ENCODE results near the gene C19orf12. TPM values are rescaled to one million over a fixed set of nuclear protein-coding genes. Genes with fewer than 3 reads are reported as not detected.

The C19orf12 gene
- total RNA-seq (ENCODE audit: insufficient read depth, low replicate concordance), result 17.3 TPM

DNA sequence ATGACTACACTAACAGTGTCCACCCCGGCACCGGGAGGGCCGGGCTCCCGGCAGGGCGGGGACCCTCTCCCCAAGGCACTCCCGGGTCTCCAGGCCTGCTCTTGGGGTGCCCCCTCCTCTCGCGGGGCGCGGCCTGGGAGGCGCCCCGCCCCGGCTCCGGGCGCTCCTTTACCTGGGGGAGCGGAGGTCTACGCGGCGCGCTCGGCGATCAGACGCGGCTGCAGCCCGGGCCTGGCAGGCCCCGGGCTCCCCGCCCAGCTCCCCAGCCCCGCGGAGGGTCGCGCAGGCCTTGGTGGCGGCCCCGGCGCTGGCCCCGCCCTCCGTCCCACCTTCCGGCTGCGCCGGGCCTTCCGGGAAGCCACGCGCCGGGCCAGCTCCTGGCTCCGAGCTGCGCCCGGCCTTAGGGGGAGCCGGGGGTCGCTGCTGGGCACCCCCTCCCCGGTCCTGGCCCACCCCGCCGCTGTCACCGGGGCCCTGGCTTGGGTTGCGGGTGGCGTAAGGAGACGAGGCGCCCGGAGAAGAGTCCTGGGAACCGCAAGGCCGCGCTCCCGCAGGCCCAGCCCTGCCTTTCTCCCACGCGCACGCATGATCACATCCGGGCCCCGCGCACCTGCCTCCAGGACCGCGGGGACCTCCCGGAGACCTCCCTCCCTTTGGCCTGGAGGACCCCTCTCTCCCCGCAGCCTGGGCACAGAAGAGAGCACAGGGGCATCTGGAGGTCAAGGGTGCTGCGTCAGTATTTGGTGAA is at the start of gene C19orf12:
C19orf12 (minus strand) TSS at position 309 of the 748 bp plus-strand sequence. CDS start 6,848 bp downstream, outside the sequence.
- DNase-seq (ENCODE audit: low spot score), result peak; percentile 74

DNA sequence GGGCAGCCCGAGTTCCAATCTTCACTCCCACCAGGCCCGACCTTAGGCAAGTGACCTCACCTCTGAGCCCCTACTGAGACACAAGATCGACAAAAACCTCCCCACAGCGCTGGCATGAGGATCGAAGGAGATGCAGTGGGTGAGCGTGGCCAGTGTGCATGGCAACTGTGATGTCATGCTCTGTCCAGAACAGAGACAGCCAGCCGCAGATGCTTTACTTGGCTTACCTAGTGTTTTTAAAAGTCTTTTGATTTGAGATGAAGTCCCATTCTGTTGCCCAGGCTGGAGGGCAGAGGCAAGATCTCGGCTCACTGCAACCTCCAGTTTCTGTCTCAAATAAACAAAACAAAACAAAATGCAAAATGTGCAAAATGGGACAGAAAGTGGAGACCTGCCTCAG is 49.3 kb upstream of the C19orf12 start:
- DNase-seq (ENCODE audit: low spot score), result no peak

DNA sequence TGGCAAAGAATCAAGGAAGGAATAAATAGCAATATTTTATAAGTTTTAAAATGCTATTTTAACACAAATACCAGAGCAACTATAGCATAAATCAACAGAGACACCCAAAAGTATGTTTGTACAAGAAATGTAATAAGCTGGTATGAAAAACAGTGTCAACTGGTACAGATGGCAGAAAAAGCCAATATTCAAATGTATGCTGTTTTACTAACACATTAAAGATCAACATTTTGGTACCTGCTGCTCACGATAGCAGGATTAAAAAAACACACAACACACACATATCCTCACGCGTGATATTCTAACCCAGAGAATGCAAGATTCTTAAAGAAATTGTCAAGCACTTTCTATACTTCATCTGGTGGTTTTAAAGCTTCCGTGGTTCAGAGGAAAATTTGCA is 48.1 kb upstream of the C19orf12 start:
- DNase-seq (ENCODE audit: low spot score), result no peak

DNA sequence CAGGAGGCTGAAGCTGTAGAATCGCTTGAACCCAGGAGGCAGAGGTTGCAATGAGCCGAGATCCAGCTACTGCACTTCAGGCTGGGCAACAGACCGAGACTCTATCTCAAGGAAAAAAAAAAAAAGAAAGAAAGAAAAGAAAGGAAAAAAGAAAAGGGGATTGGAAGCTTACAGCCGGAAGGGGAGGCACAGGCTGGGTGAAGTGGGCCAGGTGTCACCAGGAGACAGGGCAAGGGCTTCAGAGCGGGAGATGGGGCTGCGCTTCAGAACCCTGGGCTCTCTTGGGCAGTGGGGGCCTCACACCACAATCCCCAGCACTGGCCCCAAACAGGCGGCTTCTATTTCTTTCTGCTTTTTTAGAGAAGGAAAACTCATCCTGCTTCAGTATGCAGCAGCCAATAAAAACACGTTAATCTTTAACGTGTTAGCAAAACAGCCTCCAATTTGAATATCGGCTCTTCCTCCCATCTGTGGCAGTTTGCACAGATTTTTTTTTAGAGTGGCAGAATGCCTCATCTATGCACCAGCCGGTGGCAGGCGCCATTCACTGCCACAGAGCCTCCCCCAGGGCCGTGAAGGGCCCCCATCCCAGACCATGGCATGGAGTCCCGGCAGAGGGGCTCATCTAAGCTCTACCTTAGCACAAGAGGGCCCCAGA is 46.6 kb upstream of the C19orf12 start:
- no peak for DNase-seq (ENCODE audit: low spot score)

GRCh38 chr19:29760752-29761502 is 45.9 kb upstream of the C19orf12 start:
- no peak for DNase-seq (ENCODE audit: low spot score)

GRCh38 chr19:29759359-29759758 is 44.3 kb upstream of the C19orf12 start:
- no peak for DNase-seq (ENCODE audit: low spot score)

- no peak for DNase-seq (ENCODE audit: low spot score)
Observed at GRCh38 chr19:29758863-29759262, 43.8 kb upstream of the C19orf12 start.

DNA sequence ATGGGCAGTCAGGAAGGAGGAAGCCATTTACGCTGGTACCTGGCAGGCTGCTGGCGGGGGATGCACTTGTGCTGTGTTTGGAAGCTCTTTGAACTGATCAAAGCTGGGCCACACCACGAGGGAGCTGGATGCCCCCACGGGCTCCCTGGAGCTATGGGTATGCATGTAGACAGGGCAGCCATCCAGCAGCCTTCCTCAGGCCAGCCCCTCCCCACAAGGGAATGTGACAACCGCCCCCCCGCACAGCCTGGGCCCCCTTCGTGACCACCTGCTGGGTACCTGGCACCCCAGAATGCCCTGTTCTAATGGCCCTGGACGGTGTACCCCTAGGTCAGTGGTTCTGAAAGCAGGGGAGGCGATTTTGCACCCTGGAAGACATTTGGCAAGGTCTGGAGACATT is 42.5 kb upstream of the C19orf12 start:
- DNase-seq (ENCODE audit: low spot score), result no peak

DNA sequence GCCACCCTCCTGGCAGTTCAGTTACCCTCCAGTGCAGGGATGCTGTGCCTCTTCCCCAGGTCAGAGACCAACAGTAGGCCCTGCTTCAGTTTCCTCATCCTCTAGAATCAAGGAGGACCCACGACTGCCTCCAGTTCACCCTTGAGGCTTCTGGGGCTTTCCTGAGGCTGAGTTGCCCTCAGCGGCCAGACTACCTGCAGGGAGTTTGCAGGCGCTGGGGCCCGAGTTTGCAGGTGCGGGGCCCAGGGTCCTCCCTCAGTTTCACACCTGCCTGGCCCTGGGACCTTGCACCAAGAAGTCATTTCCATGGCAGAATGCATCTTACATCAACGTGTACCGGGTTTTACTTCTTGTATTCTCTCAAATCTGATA is 38.9 kb upstream of the C19orf12 start:
- DNase-seq (ENCODE audit: low spot score), result no peak

GRCh38 chr19:29753190-29753933 is 38.3 kb upstream of the C19orf12 start:
- no peak for DNase-seq (ENCODE audit: low spot score)

DNA sequence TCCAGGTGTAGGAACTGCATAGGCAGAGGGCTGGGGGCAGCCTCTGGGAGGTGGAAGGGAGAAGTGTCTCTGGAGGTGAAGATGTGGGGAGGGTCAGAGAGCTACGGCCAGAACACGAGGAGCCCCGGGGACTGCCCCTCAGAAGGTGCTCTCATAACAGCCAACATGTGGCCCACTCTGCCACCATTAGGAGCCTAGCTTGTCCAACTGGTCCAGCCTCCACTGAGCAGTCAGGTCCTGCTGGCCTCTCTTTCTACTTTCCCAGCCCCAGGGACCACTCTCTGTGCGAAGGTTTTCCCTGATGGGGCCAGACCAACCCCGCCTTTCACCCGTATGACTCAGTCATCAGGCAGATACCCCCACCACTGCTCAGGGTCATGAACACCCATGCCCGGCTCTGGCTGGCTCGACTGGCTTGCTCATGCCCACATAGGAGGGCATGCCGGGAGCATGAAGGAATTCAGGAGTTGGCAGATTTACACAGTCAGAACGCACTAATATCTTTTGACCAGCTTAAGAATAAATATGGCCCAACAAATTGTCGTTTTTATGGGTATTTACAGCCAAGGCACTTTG is 37.5 kb upstream of the C19orf12 start:
- no peak for DNase-seq (ENCODE audit: low spot score)

GRCh38 chr19:29751932-29752331 is 36.9 kb upstream of the C19orf12 start:
- DNase-seq (ENCODE audit: low spot score), result no peak

- no peak for DNase-seq (ENCODE audit: low spot score)
Observed at GRCh38 chr19:29750001-29750400, 34.9 kb upstream of the C19orf12 start.

DNA sequence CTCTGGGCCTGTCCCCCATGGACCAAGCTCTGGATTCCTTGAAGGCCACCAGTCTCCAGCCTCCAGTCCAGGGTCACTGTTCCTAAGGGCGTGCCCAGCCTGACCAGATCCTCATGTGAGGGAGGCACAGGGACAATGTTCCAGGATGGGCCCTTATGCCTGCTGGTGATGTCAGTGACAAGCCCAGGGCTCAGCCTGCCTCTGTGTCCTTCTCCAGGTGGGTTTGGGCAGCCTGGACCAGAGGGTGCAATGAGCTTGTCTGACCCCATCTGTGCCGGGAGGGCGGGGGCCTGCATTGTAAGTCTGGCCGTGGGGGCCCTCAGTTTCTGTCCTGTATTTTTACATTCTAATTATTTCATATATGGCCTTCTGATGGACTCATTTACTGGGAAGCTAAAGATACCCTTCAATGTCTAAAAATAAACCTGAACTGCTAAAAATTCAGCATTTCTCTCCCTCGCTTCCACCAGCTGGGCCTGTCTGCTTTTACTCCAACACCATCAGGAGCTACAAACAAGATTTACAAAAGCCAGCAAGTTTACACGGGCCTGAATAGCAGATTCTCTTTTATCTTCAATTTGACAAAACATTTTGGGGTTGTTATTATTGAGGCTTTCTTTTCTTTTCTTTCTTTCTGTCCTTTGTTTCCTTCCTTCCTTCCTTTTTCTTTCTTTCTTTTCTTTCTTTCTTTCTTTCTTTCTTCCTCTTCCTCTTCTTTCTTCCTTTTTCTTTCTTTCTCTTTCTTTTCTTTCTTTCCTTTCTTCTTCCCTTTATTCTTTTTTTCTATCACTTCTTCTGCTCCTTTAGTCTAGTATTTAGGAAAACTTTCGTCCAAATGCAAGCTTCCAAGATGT is 34.2 kb upstream of the C19orf12 start:
- no peak for DNase-seq (ENCODE audit: low spot score)

DNA sequence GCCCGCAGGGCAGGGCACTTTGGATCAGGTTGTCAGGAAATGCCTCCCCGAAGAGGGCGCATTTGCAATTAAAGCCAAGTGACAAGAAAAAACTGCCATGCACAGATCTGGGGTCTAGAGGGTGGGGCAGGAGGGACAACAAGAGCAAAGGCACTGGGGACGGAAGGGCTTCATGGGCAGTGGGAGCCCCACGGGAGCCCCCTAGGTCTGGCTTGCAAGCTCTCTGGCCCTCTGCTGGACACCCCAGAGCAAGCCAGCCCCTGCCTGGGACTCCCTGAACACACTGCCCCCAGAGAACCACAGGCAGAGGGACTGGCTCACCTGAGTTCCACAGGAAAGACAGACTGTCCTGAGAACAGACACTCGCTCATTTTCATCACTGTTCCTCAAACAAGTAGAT is 30.2 kb upstream of the C19orf12 start:
- DNase-seq (ENCODE audit: low spot score), result no peak

DNA sequence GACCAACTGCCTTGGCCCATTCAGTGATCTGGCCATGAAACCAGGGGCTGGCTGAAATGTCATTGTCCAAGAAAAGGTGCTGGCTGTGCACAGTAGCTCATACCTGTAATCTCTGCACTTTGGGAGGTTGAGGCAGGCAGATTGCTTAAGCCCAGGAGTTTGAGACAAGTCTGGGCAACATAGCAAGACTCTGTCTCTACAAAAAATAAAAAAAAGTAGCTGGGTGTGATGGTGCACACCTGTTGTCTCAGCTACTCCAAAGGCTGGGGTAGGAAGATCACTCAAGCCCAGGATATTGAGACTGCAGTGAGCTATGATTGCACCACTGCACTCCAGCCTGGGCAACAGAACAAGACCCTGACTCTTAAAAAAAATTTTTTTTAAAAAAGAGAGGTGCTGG is 28.6 kb upstream of the C19orf12 start:
- DNase-seq (ENCODE audit: low spot score), result no peak

- DNase-seq (ENCODE audit: low spot score), result no peak
Observed at GRCh38 chr19:29741776-29742175, 26.7 kb upstream of the C19orf12 start.

DNA sequence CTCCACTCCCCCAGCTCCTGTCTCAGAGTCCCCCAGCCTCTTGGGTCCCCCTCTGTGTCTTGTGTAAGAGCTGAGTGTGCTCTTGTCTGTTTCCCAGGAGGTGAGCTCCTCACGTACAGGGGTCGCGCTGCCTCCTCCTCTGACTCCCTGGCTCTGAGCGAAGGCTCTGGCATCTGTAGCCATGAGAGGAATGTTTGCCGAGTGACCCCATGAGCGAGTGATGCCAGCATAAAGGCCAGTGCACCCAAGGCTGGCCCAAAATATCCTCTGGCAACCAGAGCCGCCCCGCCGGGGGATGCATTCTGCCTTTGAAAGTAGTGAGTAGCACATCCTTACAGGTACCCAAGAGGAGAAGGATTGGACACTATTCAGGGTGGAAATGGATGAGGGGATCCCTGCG is 26.2 kb upstream of the C19orf12 start:
- DNase-seq (ENCODE audit: low spot score), result no peak

DNA sequence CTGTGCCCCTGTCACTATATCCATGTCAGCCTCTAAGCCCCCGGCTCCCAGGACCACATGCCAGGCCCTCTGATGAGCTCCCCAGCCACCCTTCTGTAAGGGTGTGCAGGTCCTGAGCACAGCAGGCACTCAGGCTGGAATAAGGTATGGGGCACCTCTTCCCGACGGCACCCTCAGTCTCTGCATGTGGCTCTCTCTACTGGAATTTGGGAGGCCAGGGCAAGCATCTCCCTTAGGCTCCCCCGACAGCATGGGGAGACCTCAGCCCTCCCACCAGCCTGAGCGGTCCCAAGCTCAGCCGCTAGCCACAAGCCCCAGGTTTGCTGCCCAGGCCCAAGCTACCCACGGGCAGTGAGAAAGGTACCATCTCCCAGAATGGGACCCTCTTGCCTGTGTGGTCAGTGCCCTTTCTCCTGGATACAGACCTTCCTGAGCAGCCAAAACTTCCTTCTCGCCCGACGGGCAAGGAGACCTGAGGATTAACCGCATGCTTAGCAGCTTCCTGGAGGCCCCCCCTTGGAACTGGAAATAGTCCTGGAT is 22.5 kb upstream of the C19orf12 start:
- DNase-seq (ENCODE audit: low spot score), result no peak

- no peak for DNase-seq (ENCODE audit: low spot score)
Observed at GRCh38 chr19:29735829-29736228, 20.8 kb upstream of the C19orf12 start.

All from umbilical cord (tissue), 2 donors.